PC-9 (cell line): ENCODE data around the gene CCDC192. TPM values are rescaled to one million over a fixed set of nuclear protein-coding genes. Genes with fewer than 3 reads are reported as not detected.
A peak's percentile ranks its signal among the peaks of the same experiment; 100 is the strongest.
"Not testable (repeated sequence)": the region's sequence is repeated elsewhere in the genome, so short reads cannot be mapped to it uniquely, and the experiment has no call there.

Source experiments
- BruUV-seq: library from RNA; stranded (reverse); fragments of 400-500 nt; replicated peaks from 2 replicates; lab custom pipeline; 2021; lab: Mats Ljungman, UMichigan
- CTCF ChIA-PET: fragments of 300-600 bp; sonication (Branson Sonifier 250); formaldehyde crosslinking; loops from one replicate; lab custom pipeline; 2022; ENCODE audit warnings: antibody characterized with exemption; lab: Charles Lee
- POLR2A ChIA-PET: fragments of 300-600 bp; sonication (Branson Sonifier 250); formaldehyde crosslinking; loops from one replicate; lab custom pipeline; 2022; ENCODE audit warnings: antibody characterized with exemption; ENCODE audit not compliant: unreplicated experiment; lab: Charles Lee
- DNase-seq, 2 experiments: peaks; one replicate each; pipeline versions ENCODE4 v3.0.0 to v3.0.0-alpha.2; 2015 to 2022; ENCODE audit warnings: mixed read lengths in 1 of 2
- H2AFZ ChIP-seq: fragments of 200-600 bp; sonication (generic); 2 replicates; pipeline ENCODE4 v1.8.1; 2017; ENCODE audit warnings: antibody characterized with exemption
- H3F3A ChIP-seq: fragments of 200-600 bp; sonication (generic); 2 replicates; pipeline ENCODE4 v1.8.1; 2017; ENCODE audit warnings: antibody characterized with exemption, mild to moderate bottlenecking, low read depth; ENCODE audit not compliant: insufficient read depth
- H3K27ac ChIP-seq: fragments of 200-600 bp; sonication (generic); 2 replicates; pipeline ENCODE4 v1.6.1; 2016; ENCODE audit warnings: mixed run types
- H3K27me3 ChIP-seq: fragments of 200-600 bp; sonication (generic); 2 replicates; pipeline ENCODE4 v1.6.1; 2016; ENCODE audit warnings: low read depth, mixed run types; ENCODE audit not compliant: insufficient read depth
- H3K36me3 ChIP-seq: fragments of 200-600 bp; sonication (generic); 2 replicates; pipeline ENCODE4 v1.6.1; 2016; ENCODE audit warnings: low read depth, mixed run types
- H3K4me1 ChIP-seq: fragments of 200-600 bp; sonication (generic); replicated peaks from 2 replicates; pipeline ENCODE4 v1.6.1; 2016; ENCODE audit warnings: mixed run types; ENCODE audit not compliant: insufficient read depth
- H3K4me2 ChIP-seq: fragments of 200-600 bp; sonication (generic); 2 replicates; pipeline ENCODE4 v1.6.1; 2017; ENCODE audit warnings: mixed run types
- H3K4me3 ChIP-seq: fragments of 200-600 bp; sonication (generic); 2 replicates; pipeline ENCODE4 v1.6.1; 2016; ENCODE audit warnings: mixed run types
- H3K79me2 ChIP-seq: fragments of 200-600 bp; sonication (generic); 2 replicates; pipeline ENCODE4 v1.6.1; 2017; ENCODE audit warnings: low read depth, mixed run types
- H3K9me2 ChIP-seq: fragments of 200-600 bp; sonication (generic); 2 replicates; pipeline ENCODE4 v1.8.1; 2017; ENCODE audit warnings: mild to moderate bottlenecking; ENCODE audit not compliant: insufficient read depth
- H3K9me3 ChIP-seq: fragments of 200-600 bp; sonication (generic); 2 replicates; pipeline ENCODE4 v1.8.1; 2016; ENCODE audit warnings: low read depth; ENCODE audit not compliant: insufficient read depth
- H4K20me1 ChIP-seq: fragments of 200-600 bp; sonication (generic); 2 replicates; pipeline ENCODE4 v1.8.1; 2017; ENCODE audit not compliant: insufficient read depth
- CTCF ChIP-seq: fragments of 200-600 bp; sonication (generic); conservative IDR thresholded peaks from 2 replicates; pipeline ENCODE4 v1.6.1; 2017; ENCODE audit warnings: mixed run types, antibody characterized with exemption, mild to moderate bottlenecking, moderate library complexity
- EZH2 ChIP-seq: fragments of 200-600 bp; sonication (generic); IDR thresholded peaks from 2 replicates; pipeline ENCODE4 v1.8.0; 2017; ENCODE audit warnings: antibody characterized with exemption, low read depth
- intact Hi-C: fragments of 100-400 bp; cut with micrococcal nuclease; formaldehyde crosslinking; loops from one replicate; pipeline ENCODE4 v1.10.0; 2022; ENCODE audit not compliant: unreplicated experiment
- total RNA-seq: library from RNA; stranded (reverse); gene quantifications from 2 replicates; pipeline ENCODE4 v1.2.3, GENCODE V29; 2021

The CCDC192 gene
- total RNA-seq, 1 experiment from 2014 or later, result not detected

- ChIA-PET CTCF (no interaction called here), POLR2A (no interaction called here)
- Histone ChIP-seq H3K27ac (no peak overlapping the region), H3K4me2 (no peak overlapping the region), H3F3A (no peaks in the 10 kb centered on the region), H3K79me2 (no peaks in the 10 kb centered on the region), H3K9me3 (no peaks in the 10 kb centered on the region), H3K9me2 (no peaks in the 10 kb centered on the region), H2AFZ (no peak overlapping the region), H3K36me3 (no peaks in the 10 kb centered on the region), H3K4me3 (no peak overlapping the region), H4K20me1 (no peaks in the 10 kb centered on the region), H3K27me3 (no peaks in the 10 kb centered on the region), H3K4me1 (no peaks in the 10 kb centered on the region)
- intact Hi-C loops, result no loop called here
- no peak for DNase-seq
- TF ChIP-seq CTCF (no peak), EZH2 (no peak)
- BruUV-seq, result no TSS peak
Observed at GRCh38 chr5:127744241-127744640, 41.0 kb downstream of the CCDC192 start.

- Histone ChIP-seq H3F3A (no peaks in the 10 kb centered on the region), H3K4me1 (no peaks in the 10 kb centered on the region), H3K9me2 (no peaks in the 10 kb centered on the region), H3K4me2 (no peak overlapping the region), H4K20me1 (no peaks in the 10 kb centered on the region), H3K4me3 (no peak overlapping the region), H3K27ac (no peak overlapping the region), H3K9me3 (no peaks in the 10 kb centered on the region), H3K36me3 (no peaks in the 10 kb centered on the region), H2AFZ (no peak overlapping the region), H3K79me2 (no peaks in the 10 kb centered on the region), H3K27me3 (no peaks in the 10 kb centered on the region)
- BruUV-seq, result no TSS peak
- TF ChIP-seq EZH2 (no peak), CTCF (peak; percentile 58)
- ChIA-PET CTCF (no interaction called here), POLR2A (no interaction called here)
- peak in 1 of 2 experiments; percentile 54 for DNase-seq
- intact Hi-C loops, result loop anchor here (5.0 kb wide), 2 partner anchors 751 to 1096 kb away; no protein-coding TSS in a partner anchor
Observed at GRCh38 chr5:127746756-127747155, 43.6 kb downstream of the CCDC192 start.

GRCh38 chr5:127752503-127753265, 49.5 kb downstream of the CCDC192 start:
- H3K4me3 ChIP-seq, H3K27ac ChIP-seq, H3K79me2 ChIP-seq, H4K20me1 ChIP-seq, H3K4me1 ChIP-seq, CTCF ChIA-PET, BruUV-seq, H3K36me3 ChIP-seq, intact Hi-C loops, H3K27me3 ChIP-seq, DNase-seq, H3K9me3 ChIP-seq, H2AFZ ChIP-seq, H3K9me2 ChIP-seq, POLR2A ChIA-PET, H3F3A ChIP-seq, H3K4me2 ChIP-seq: not testable (repeated sequence)

- Histone ChIP-seq H3K4me3 (no peak overlapping the region), H3K9me3 (no peaks in the 10 kb centered on the region), H3F3A (no peaks in the 10 kb centered on the region), H3K36me3 (no peaks in the 10 kb centered on the region), H3K79me2 (no peaks in the 10 kb centered on the region), H3K4me2 (no peak overlapping the region), H3K27me3 (no peaks in the 10 kb centered on the region), H3K4me1 (no peaks in the 10 kb centered on the region), H2AFZ (no peak overlapping the region), H4K20me1 (no peaks in the 10 kb centered on the region), H3K27ac (no peak overlapping the region), H3K9me2 (no peaks in the 10 kb centered on the region)
- CTCF ChIA-PET, result no interaction called here
- intact Hi-C loops, result no loop called here
- DNase-seq, result no peak
- TF ChIP-seq EZH2 (no peak), CTCF (no peak)
- POLR2A ChIA-PET, result no interaction called here
- BruUV-seq, result no TSS peak
Observed at GRCh38 chr5:127754259-127754658, 51.1 kb downstream of the CCDC192 start.
